Lower lobe of right lung (tissue), 2 donors: ENCODE measurements around the gene YWHAB. TPM values are rescaled to one million over a fixed set of nuclear protein-coding genes. Genes with fewer than 3 reads are reported as not detected.

Source experiments
- ATAC-seq, 2 donors: fragments of 200-7000 bp; cut with Tn5 transposase; one replicate each; pipeline ENCODE4 v1.9.1; 2020 to 2022; ENCODE audit warnings: mild to moderate bottlenecking in 2 of 2, moderate library complexity in 2 of 2
- DNase-seq: peaks from one replicate; pipeline ENCODE4 v3.0.0-alpha.2; 2020
- H3K27ac ChIP-seq: fragments of 200-600 bp; one replicate; pipeline ENCODE4 v1.8.0; 2022
- H3K27me3 ChIP-seq: fragments of 200-600 bp; one replicate; pipeline ENCODE4 v1.8.0; 2022; ENCODE audit warnings: low read depth
- H3K36me3 ChIP-seq: fragments of 200-600 bp; one replicate; pipeline ENCODE4 v1.8.0; 2022; ENCODE audit warnings: mild to moderate bottlenecking
- H3K4me1 ChIP-seq: fragments of 200-600 bp; one replicate; pipeline ENCODE4 v1.8.0; 2022
- H3K4me3 ChIP-seq: fragments of 200-600 bp; one replicate; pipeline ENCODE4 v1.8.0; 2022; ENCODE audit warnings: mild to moderate bottlenecking
- H3K9me3 ChIP-seq: fragments of 200-600 bp; one replicate; pipeline ENCODE4 v1.8.0; 2022
- CTCF ChIP-seq: fragments of 200-600 bp; IDR thresholded peaks from one replicate; pipeline ENCODE4 v1.8.0; 2022; ENCODE audit warnings: antibody characterized with exemption, mild to moderate bottlenecking
- intact Hi-C: fragments of 100-400 bp; cut with DNase I; formaldehyde crosslinking; loops from one replicate; pipeline ENCODE4 v1.11.0; 2022
- total RNA-seq: library from RNA; stranded (reverse); fragmentation: NEBNext Ultra II Directional; extraction: Animal tissue kit (Norgen Biotek cat#: 25700); gene quantifications from one replicate; pipeline ENCODE4 v1.2.1, GENCODE V29; 2021
- donor health status: DM: no; HTN: yes; CAD: no; lungs with severe emphysema.

Gene YWHAB
- total RNA-seq, 1 donor from 2014 or later, result 193 TPM

- DNase-seq, result no peak
- Histone ChIP-seq H3K27me3 (no peaks in the 10 kb centered on the region), H3K9me3 (no peaks in the 10 kb centered on the region), H3K4me3 (no peak overlapping the region), H3K36me3 (peaks cover 64% of the 10 kb centered on the region), H3K4me1 (no peaks in the 10 kb centered on the region), H3K27ac (no peak overlapping the region)
- ATAC-seq, result no peak
- no peak for TF ChIP-seq CTCF
- intact Hi-C loops, result no loop called here
These were observed 51.0 kb downstream of the YWHAB start for GRCh38 chr20:44936510-44936909.

- Histone ChIP-seq H3K9me3 (no peaks in the 10 kb centered on the region), H3K4me3 (no peak overlapping the region), H3K27ac (no peak overlapping the region), H3K36me3 (peaks cover 79% of the 10 kb centered on the region), H3K4me1 (no peaks in the 10 kb centered on the region), H3K27me3 (no peaks in the 10 kb centered on the region)
- no peak for DNase-seq
- no peak for TF ChIP-seq CTCF
- ATAC-seq, result no peak
- intact Hi-C loops, result no loop called here
These were observed 53.1 kb downstream of the YWHAB start for GRCh38 chr20:44938637-44939036.

- Histone ChIP-seq H3K4me3 (no peak overlapping the region), H3K4me1 (no peaks in the 10 kb centered on the region), H3K27me3 (no peaks in the 10 kb centered on the region), H3K9me3 (no peaks in the 10 kb centered on the region), H3K36me3 (peaks cover 84% of the 10 kb centered on the region), H3K27ac (no peak overlapping the region)
- DNase-seq, result no peak
- ATAC-seq, result no peak
- intact Hi-C loops, result no loop called here
- TF ChIP-seq CTCF, result no peak
These were observed 55.7 kb downstream of the YWHAB start for GRCh38 chr20:44941120-44941691.

- Histone ChIP-seq H3K27me3 (no peaks in the 10 kb centered on the region), H3K9me3 (no peaks in the 10 kb centered on the region), H3K36me3 (peaks cover 84% of the 10 kb centered on the region), H3K27ac (no peak overlapping the region), H3K4me1 (no peaks in the 10 kb centered on the region), H3K4me3 (no peak overlapping the region)
- TF ChIP-seq CTCF, result no peak
- ATAC-seq (no peak), DNase-seq (no peak)
- intact Hi-C loops, result no loop called here
These were observed 56.9 kb downstream of the YWHAB start for GRCh38 chr20:44942264-44942973.

GRCh38 chr20:44943828-44944227 is 58.3 kb downstream of the YWHAB start:
- H3K36me3 ChIP-seq, result peaks cover 85% of the 10 kb centered on the region

More at GRCh38 chr20:44943828-44944227, 58.3 kb downstream of the YWHAB start:
- no peak overlapping the region for H3K27ac ChIP-seq
- no peaks in the 10 kb centered on the region for H3K9me3 ChIP-seq
- ATAC-seq (no peak), DNase-seq (no peak)
- H3K4me1 ChIP-seq, result no peaks in the 10 kb centered on the region
- no peak for TF ChIP-seq CTCF
- no peak overlapping the region for H3K4me3 ChIP-seq
- intact Hi-C loops, result no loop called here
- no peaks in the 10 kb centered on the region for H3K27me3 ChIP-seq
